Choroid plexus epithelial cell (primary cell): Measurements from ENCODE around the gene ART1.

Source experiments
- DNase-seq: peaks from one replicate; pipeline ENCODE4 v3.0.0-alpha.2; 2010; ENCODE audit warnings: low read depth
- H3K4me3 ChIP-seq: 2 replicates; pipeline ENCODE4 v1.5.1; 2011; ENCODE audit warnings: low read depth, mild to moderate bottlenecking, control low read depth, low read length, moderate library complexity
- TF ChIP-seq, protein P1 (sequence below): conservative IDR thresholded peaks from 2 replicates; pipeline ENCODE4 v1.5.1; 2011; ENCODE audit warnings: low read depth, mild to moderate bottlenecking, control low read depth, inconsistent platforms, low read length, moderate library complexity

Gene ART1

DNA sequence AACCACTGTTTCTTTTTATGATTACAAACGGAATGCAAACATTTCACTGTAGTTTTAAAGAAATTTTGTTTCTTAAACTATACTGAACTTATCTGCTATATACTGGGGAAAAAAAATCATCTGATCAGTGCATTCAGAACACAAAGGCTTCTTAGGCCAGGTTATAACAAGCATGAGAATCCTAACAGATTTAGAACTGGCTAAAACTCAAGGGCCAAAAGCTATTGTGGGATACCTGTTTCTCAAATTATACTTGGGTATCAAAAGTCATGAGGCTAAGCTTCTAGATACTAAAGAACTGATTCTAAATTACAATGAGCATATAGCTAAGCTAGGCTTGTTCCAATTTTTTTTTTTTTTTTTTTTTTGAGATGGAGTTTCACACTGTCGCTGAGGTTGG lies 56.0 kb downstream of the ART1 start:
- TF ChIP-seq, protein P1, sequence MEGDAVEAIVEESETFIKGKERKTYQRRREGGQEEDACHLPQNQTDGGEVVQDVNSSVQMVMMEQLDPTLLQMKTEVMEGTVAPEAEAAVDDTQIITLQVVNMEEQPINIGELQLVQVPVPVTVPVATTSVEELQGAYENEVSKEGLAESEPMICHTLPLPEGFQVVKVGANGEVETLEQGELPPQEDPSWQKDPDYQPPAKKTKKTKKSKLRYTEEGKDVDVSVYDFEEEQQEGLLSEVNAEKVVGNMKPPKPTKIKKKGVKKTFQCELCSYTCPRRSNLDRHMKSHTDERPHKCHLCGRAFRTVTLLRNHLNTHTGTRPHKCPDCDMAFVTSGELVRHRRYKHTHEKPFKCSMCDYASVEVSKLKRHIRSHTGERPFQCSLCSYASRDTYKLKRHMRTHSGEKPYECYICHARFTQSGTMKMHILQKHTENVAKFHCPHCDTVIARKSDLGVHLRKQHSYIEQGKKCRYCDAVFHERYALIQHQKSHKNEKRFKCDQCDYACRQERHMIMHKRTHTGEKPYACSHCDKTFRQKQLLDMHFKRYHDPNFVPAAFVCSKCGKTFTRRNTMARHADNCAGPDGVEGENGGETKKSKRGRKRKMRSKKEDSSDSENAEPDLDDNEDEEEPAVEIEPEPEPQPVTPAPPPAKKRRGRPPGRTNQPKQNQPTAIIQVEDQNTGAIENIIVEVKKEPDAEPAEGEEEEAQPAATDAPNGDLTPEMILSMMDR = no peak

DNA sequence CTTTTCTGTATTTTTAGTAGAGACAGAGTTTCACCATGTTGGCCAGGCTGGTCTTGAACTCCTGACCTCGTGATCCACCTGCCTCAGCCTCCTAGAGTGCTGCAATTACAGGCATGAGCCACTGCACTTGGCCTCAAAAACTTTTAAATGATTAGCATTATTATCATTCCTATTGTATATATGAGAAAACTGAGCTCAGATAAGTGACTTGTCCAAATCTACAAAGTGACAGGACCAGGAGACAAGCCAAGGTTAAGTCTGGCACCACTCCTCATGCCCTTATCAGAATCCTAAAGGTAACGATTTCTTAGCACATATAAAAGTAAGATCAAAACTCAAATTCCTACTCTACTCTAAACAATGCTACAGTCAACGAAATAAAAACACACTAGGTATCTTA lies 58.5 kb downstream of the ART1 start:
- no peak for DNase-seq
- TF ChIP-seq, protein P1 = no peak
- H3K4me3 ChIP-seq = no peak overlapping the region

More for the DNA sequence above, 56.0 kb downstream of the ART1 start:
- H3K4me3 ChIP-seq = no peak overlapping the region
- DNase-seq = no peak

DNA sequence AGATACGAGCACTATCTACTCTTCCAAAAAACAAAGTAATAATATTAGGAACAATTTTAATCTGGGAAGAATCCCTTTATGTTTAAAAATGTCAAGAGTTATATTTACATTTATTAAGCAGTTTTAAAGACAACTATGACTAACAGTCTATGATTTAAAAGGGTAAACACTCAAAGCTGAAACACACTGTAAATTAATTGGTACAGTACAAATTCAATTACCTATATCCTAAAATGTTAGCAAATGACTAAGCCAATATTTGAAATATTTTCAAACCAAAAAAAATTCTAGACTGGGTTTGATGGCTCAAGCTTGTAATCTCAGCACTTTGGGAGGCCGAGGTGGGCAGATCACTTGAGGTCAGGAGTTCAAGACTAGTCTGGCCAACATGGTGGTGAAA lies 62.2 kb downstream of the ART1 start:
- no peak overlapping the region for H3K4me3 ChIP-seq
- TF ChIP-seq, protein P1 = no peak
- no peak for DNase-seq

DNA sequence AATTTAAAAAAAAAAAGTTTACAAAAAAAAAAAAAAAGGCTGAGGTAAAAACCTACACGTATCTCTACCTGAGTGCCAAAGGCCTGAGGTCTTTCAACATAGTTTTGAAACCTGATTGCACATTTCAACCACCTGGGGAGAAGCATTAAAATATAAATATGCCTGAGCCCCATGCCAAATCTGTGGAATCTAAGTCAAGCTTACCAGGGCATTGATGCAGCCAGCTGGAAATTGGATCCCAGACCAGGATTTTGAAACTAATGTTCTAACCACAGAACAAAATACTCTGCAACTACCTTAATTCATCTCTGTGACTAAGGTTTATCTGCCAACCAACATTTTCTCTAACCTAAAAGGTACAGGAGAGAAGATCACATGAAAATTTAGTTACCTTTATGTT lies 65.0 kb downstream of the ART1 start:
- TF ChIP-seq, protein P1 = no peak
- H3K4me3 ChIP-seq = no peak overlapping the region
- DNase-seq = peak; percentile 72

DNA sequence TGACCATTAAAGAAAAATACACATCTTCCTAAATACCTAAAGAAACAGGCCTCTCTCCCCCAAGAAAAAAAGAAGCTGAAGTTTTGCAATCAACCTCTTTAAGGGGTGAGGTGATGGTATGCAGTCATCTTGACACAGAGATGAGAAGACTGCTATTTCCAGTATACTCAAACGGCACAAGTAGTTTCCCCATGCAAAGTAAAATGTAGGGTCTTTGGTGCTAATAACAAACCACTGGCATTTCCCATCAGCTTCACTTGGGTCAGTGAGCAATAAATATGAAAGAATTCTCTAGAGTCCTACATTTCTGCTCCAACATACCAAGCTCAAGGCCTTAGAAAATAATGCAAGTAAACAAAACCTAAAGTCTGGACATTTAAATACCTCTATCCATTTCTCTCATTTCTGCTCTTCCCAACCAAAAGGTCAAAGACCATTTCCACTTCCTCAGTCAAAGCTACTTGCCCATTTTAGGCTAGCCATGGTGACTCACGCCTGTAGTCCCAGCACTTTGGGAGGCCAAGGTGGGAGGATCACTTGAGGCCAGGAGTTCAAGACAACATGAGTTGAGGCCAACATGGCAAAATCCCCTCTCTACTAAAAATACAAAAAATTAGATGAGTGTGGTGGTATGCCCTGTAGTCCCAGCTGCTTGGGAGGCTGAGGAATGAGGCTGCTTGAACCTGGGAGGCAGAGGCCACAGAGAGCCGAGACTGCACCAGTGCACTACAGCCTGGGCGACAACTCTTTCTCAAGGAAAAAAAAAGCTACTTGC lies 65.7 kb downstream of the ART1 start:
- no peak overlapping the region for H3K4me3 ChIP-seq
- TF ChIP-seq, protein P1 = no peak
- DNase-seq = peak; percentile 84

DNA sequence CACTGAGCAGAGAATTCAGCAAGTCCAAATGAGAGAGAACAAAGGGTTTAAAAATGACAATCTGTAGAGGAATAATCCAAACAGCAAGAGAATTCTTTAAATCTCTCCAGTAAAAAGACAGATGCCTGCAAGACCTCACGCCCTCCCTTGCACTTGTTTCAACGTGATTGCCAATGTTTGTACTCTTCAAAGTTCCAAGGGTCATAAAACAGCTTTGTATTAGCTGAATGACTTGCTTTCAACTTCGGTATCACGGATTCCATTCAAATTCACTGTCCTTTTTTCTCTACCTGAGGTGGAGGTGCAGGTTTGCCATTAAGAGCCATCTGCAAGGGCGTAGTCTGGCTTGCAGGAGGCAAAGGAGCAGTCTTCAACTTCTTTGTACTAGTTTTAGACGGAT lies 67.3 kb downstream of the ART1 start:
- no peak overlapping the region for H3K4me3 ChIP-seq
- TF ChIP-seq, protein P1 = no peak

More for the DNA sequence above, 67.3 kb downstream of the ART1 start:
- no peak for DNase-seq
